ENCODE measurements around the gene PSMD3. TPM values are rescaled to one million over a fixed set of nuclear protein-coding genes. Genes with fewer than 3 reads are reported as not detected.

The PSMD3 gene
- polyA plus RNA-seq, 1 experiment: 104 TPM

- H3K36me3 ChIP-seq (ENCODE audit: control insufficient read depth, insufficient read depth, low read length): peaks cover 13% of the 10 kb centered on the region
- CTCF ChIA-PET: interaction anchor here (0.8 to 2.9 kb wide), 10 partner anchors 9 to 400 kb away, joined by 3 to 20 read pairs (median 7); no protein-coding TSS in a partner anchor
- no peak for TF ChIP-seq CTCF (IDR thresholded peaks at IDR 0.05; ENCODE audit: insufficient read depth, low read depth, low read length)
- H3K27me3 ChIP-seq (ENCODE audit: control insufficient read depth, insufficient read depth, low read length): no peaks in the 10 kb centered on the region
- no peak for DNase-seq (ENCODE audit: low read depth)
- H3K4me3 ChIP-seq (ENCODE audit: low read depth, low read length): no peak overlapping the region
- POLR2A ChIA-PET: no interaction called here
Measured at GRCh38 chr17:40022497-40022896, 41.9 kb downstream of the PSMD3 start.

- DNase-seq (ENCODE audit: low read depth): no peak
- ChIA-PET POLR2A (no interaction called here), CTCF (interaction anchor here (0.8 to 2.9 kb wide), 7 partner anchors 13 to 162 kb away, joined by 3 to 20 read pairs (median 9); no protein-coding TSS in a partner anchor)
- Histone ChIP-seq H3K36me3 (ENCODE audit: control insufficient read depth, insufficient read depth, low read length) (peaks cover 13% of the 10 kb centered on the region), H3K27me3 (ENCODE audit: control insufficient read depth, insufficient read depth, low read length) (no peaks in the 10 kb centered on the region), H3K4me3 (ENCODE audit: low read depth, low read length) (no peak overlapping the region)
- TF ChIP-seq CTCF (IDR thresholded peaks at IDR 0.05; ENCODE audit: insufficient read depth, low read depth, low read length): no peak
Measured at GRCh38 chr17:40022961-40023541, 42.4 kb downstream of the PSMD3 start.

- no peak for TF ChIP-seq CTCF (IDR thresholded peaks at IDR 0.05; ENCODE audit: insufficient read depth, low read depth, low read length)
- Histone ChIP-seq H3K36me3 (ENCODE audit: control insufficient read depth, insufficient read depth, low read length) (peaks cover 13% of the 10 kb centered on the region), H3K27me3 (ENCODE audit: control insufficient read depth, insufficient read depth, low read length) (no peaks in the 10 kb centered on the region), H3K4me3 (ENCODE audit: low read depth, low read length) (no peak overlapping the region)
- POLR2A ChIA-PET: no interaction called here
- no peak for DNase-seq (ENCODE audit: low read depth)
- CTCF ChIA-PET: interaction anchor here (0.6 to 4.8 kb wide), 4 partner anchors 8 to 509 kb away, joined by 3 to 133 read pairs (median 37); partner anchors contain the start of gene CSF3
Measured at GRCh38 chr17:40023590-40024292, 43.1 kb downstream of the PSMD3 start.

GRCh38 chr17:40024901-40025300 lies 44.3 kb downstream of the PSMD3 start:
- no peak overlapping the region for H3K4me3 ChIP-seq (ENCODE audit: low read depth, low read length)
- H3K27me3 ChIP-seq (ENCODE audit: control insufficient read depth, insufficient read depth, low read length): no peaks in the 10 kb centered on the region
- DNase-seq (ENCODE audit: low read depth): no peak
- H3K36me3 ChIP-seq (ENCODE audit: control insufficient read depth, insufficient read depth, low read length): peaks cover 12% of the 10 kb centered on the region
- ChIA-PET CTCF (interaction anchor here (0.7 to 5.0 kb wide), 8 partner anchors 9 to 166 kb away, joined by 3 to 133 read pairs (median 18); partner anchors contain the start of gene CSF3), POLR2A (no interaction called here)
- TF ChIP-seq CTCF (IDR thresholded peaks at IDR 0.05; ENCODE audit: insufficient read depth, low read depth, low read length): no peak

- no peak for TF ChIP-seq CTCF (IDR thresholded peaks at IDR 0.05; ENCODE audit: insufficient read depth, low read depth, low read length)
- CTCF ChIA-PET: interaction anchor here (0.7 to 5.0 kb wide), 12 partner anchors 10 to 165 kb away, joined by 3 to 133 read pairs (median 8); partner anchors contain the start of genes CSF3 and MED24
- Histone ChIP-seq H3K27me3 (ENCODE audit: control insufficient read depth, insufficient read depth, low read length) (no peaks in the 10 kb centered on the region), H3K4me3 (ENCODE audit: low read depth, low read length) (no peak overlapping the region), H3K36me3 (ENCODE audit: control insufficient read depth, insufficient read depth, low read length) (peaks cover 9% of the 10 kb centered on the region)
- no peak for DNase-seq (ENCODE audit: low read depth)
- POLR2A ChIA-PET: no interaction called here
Measured at GRCh38 chr17:40025559-40025958, 45.0 kb downstream of the PSMD3 start.
